ENCODE measurements around the gene PFDN4. TPM values are rescaled to one million over a fixed set of nuclear protein-coding genes. Genes with fewer than 3 reads are reported as not detected.

The PFDN4 gene
- total RNA-seq, 4 donors from 2014 or later: 46.4 to 72.7 (median 54.2) TPM

GRCh38 chr20:54203281-54203680 is 4.6 kb upstream of the PFDN4 start:
- DNase-seq (ENCODE audit: low spot score) (no peak), ATAC-seq (ENCODE audit: low FRiP score) (no peak)
- no peak for TF ChIP-seq CTCF (IDR thresholded peaks at IDR 0.05)

- DNase-seq (ENCODE audit: low spot score): no peak
- no peak for TF ChIP-seq CTCF (IDR thresholded peaks at IDR 0.05)
- ATAC-seq (ENCODE audit: low FRiP score): no peak
These were observed 3.8 kb upstream of the PFDN4 start for GRCh38 chr20:54204063-54204462.

GRCh38 chr20:54204481-54204880 is 3.4 kb upstream of the PFDN4 start:
- TF ChIP-seq CTCF (IDR thresholded peaks at IDR 0.05): no peak
- ATAC-seq (ENCODE audit: low FRiP score) (no peak), DNase-seq (ENCODE audit: low spot score) (no peak)

GRCh38 chr20:54205450-54205849 is 2.4 kb upstream of the PFDN4 start:
- no peak for DNase-seq (ENCODE audit: low spot score)
- TF ChIP-seq CTCF (IDR thresholded peaks at IDR 0.05): no peak
- ATAC-seq (ENCODE audit: low FRiP score): no peak

GRCh38 chr20:54207053-54207742 is 689 bp upstream of the PFDN4 start:
- no peak for ATAC-seq (ENCODE audit: low FRiP score)
- no peak for TF ChIP-seq CTCF (IDR thresholded peaks at IDR 0.05)
- DNase-seq (ENCODE audit: low spot score): no peak

DNA sequence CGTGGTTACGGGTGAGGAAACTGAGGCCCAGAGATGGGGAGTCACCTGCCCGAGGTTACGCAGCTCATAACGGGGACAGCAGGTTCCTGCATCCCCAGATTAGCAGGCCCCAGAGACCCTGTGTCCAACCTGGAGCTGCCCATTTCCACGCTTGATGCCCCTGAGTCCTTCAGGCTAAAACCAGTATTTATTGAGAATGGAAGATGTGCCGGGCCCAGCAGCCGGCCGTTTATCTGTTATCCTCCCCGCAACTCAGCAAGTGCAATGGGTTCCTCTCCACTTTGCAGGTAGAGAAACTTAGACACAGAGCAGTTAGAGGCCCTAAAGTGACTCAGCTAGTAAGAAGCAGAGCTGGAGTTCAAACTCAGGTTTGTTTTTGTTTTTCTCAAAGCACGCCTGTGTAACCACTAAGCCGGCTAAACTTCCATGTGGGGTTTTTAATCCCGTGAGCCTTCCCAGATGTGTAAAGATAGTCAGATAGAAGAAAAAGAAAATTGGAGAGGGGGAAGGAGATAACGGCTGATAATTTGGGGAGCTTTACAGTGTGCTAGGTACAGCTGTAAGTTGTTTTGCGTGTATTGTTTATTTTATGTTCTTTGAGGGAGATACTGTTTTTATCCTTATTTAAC is 775 bp downstream of the PFDN4 start:
- DNase-seq (ENCODE audit: low spot score) (no peak), ATAC-seq (ENCODE audit: low FRiP score) (peak; percentile 38)
- TF ChIP-seq CTCF (IDR thresholded peaks at IDR 0.05): no peak

All from omental fat pad (tissue), 4 donors.